Mucosa of stomach (tissue), 1 donor: Measurements from ENCODE around the gene SAXO1.

Experiments used
- H3K27me3 ChIP-seq: one replicate; pipeline ENCODE4 v1.7.0; 2013; ENCODE audit warnings: mild to moderate bottlenecking, low read length; ENCODE audit not compliant: control insufficient read depth, insufficient read depth
- H3K36me3 ChIP-seq: one replicate; pipeline ENCODE4 v1.7.0; 2013; ENCODE audit warnings: low read length; ENCODE audit not compliant: control insufficient read depth, insufficient read depth
- H3K4me1 ChIP-seq: one replicate; pipeline ENCODE4 v1.7.0; 2013; ENCODE audit warnings: mild to moderate bottlenecking, low read length; ENCODE audit not compliant: control insufficient read depth, insufficient read depth
- H3K4me3 ChIP-seq: one replicate; pipeline ENCODE4 v1.7.0; 2013; ENCODE audit warnings: low read length
- H3K9ac ChIP-seq: one replicate; pipeline ENCODE4 v1.7.0; 2013; ENCODE audit warnings: mild to moderate bottlenecking, low read length, moderate library complexity
- H3K9me3 ChIP-seq: one replicate; pipeline ENCODE4 v1.7.0; 2013; ENCODE audit warnings: mild to moderate bottlenecking, low read length, moderate library complexity; ENCODE audit not compliant: control insufficient read depth
- donor health status: Pancreatic carcinoma.

Gene SAXO1

GRCh38 chr9:19033015-19033414 lies at the start of gene SAXO1:
Gene SAXO1, minus strand, starts transcription at chr9:19033209. Its CDS starts 301 bp downstream, at chr9:19032908.
- H3K36me3 ChIP-seq = no peaks in the 10 kb centered on the region
- no peaks in the 10 kb centered on the region for H3K9me3 ChIP-seq
- no peaks in the 10 kb centered on the region for H3K4me1 ChIP-seq
- no peak within 1 kb of the TSS for H3K4me3 ChIP-seq
- H3K27me3 ChIP-seq = no peaks in the 10 kb centered on the region
- H3K9ac ChIP-seq = no peak within 1 kb of the TSS

DNA sequence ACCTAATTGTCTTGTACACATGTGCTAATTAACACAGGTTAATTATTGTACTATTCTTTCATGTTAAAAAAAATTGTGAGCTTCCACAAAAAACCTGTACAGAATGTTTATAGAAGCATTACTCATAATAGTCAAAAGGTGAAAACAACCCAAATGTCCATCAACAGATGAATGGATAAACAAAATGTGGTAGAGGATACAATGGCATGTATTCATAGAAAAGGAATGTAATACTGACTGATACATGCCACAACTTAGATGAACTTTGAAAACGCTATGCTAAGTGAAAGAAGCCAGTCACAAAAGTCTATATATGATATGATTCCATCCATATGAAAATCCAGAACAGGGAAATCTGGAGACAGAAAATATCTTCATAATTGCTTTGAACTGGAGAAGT lies 41.8 kb upstream of the SAXO1 start:
- H3K4me3 ChIP-seq = no peak overlapping the region
- H3K9ac ChIP-seq = no peak overlapping the region
- H3K27me3 ChIP-seq = no peaks in the 10 kb centered on the region
- H3K4me1 ChIP-seq = no peaks in the 10 kb centered on the region
- no peaks in the 10 kb centered on the region for H3K9me3 ChIP-seq
- no peaks in the 10 kb centered on the region for H3K36me3 ChIP-seq

- no peaks in the 10 kb centered on the region for H3K36me3 ChIP-seq
- no peak overlapping the region for H3K9ac ChIP-seq
- H3K27me3 ChIP-seq = no peaks in the 10 kb centered on the region
- H3K4me3 ChIP-seq = no peak overlapping the region
- no peaks in the 10 kb centered on the region for H3K4me1 ChIP-seq
- no peaks in the 10 kb centered on the region for H3K9me3 ChIP-seq
Observed at GRCh38 chr9:19074229-19074628, 41.2 kb upstream of the SAXO1 start.

GRCh38 chr9:19057033-19057432 lies 24.0 kb upstream of the SAXO1 start:
- Histone ChIP-seq H3K4me1 (no peaks in the 10 kb centered on the region), H3K9ac (no peak overlapping the region), H3K27me3 (no peaks in the 10 kb centered on the region), H3K36me3 (no peaks in the 10 kb centered on the region), H3K4me3 (no peak overlapping the region), H3K9me3 (no peaks in the 10 kb centered on the region)

- Histone ChIP-seq H3K4me3 (peak overlapping the region; percentile 58), H3K9ac (peak overlapping the region; percentile 89), H3K36me3 (no peaks in the 10 kb centered on the region), H3K4me1 (peaks cover 25% of the 10 kb centered on the region), H3K9me3 (no peaks in the 10 kb centered on the region), H3K27me3 (no peaks in the 10 kb centered on the region)
Observed at GRCh38 chr9:19050637-19051591, 17.9 kb upstream of the SAXO1 start.

DNA sequence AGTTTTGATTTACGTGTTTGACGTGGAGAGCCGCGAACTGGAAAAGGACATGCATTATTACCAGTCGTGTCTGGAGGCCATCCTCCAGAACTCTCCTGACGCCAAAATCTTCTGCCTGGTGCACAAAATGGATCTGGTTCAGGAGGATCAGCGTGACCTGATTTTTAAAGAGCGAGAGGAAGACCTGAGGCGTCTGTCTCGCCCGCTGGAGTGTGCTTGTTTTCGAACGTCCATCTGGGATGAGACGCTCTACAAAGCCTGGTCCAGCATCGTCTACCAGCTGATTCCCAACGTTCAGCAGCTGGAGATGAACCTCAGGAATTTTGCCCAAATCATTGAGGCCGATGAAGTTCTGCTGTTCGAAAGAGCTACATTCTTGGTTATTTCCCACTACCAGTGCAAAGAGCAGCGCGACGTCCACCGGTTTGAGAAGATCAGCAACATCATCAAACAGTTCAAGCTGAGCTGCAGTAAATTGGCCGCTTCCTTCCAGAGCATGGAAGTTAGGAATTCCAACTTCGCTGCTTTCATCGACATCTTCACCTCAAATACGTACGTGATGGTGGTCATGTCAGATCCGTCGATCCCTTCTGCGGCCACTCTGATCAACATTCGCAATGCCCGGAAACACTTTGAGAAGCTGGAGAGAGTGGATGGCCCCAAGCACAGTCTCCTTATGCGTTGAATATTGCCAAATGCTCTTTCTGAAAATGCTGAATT lies 17.1 kb upstream of the SAXO1 start:
- H3K4me1 ChIP-seq = peaks cover 25% of the 10 kb centered on the region
- peak overlapping the region; percentile 58 for H3K4me3 ChIP-seq
- H3K36me3 ChIP-seq = no peaks in the 10 kb centered on the region
- no peaks in the 10 kb centered on the region for H3K9me3 ChIP-seq
- peak overlapping the region; percentile 89 for H3K9ac ChIP-seq
- no peaks in the 10 kb centered on the region for H3K27me3 ChIP-seq

GRCh38 chr9:19048966-19049916 lies 16.2 kb upstream of the SAXO1 start, which contains the start of gene RRAGA:
Gene RRAGA, plus strand, starts transcription at chr9:19049427. Its CDS starts 233 bp downstream, at chr9:19049660.
- Histone ChIP-seq H3K4me3 (peak within 1 kb of the TSS; percentile 58), H3K27me3 (no peaks in the 10 kb centered on the region), H3K36me3 (no peaks in the 10 kb centered on the region), H3K9me3 (no peaks in the 10 kb centered on the region), H3K9ac (peak within 1 kb of the TSS; percentile 89), H3K4me1 (peaks cover 25% of the 10 kb centered on the region)

DNA sequence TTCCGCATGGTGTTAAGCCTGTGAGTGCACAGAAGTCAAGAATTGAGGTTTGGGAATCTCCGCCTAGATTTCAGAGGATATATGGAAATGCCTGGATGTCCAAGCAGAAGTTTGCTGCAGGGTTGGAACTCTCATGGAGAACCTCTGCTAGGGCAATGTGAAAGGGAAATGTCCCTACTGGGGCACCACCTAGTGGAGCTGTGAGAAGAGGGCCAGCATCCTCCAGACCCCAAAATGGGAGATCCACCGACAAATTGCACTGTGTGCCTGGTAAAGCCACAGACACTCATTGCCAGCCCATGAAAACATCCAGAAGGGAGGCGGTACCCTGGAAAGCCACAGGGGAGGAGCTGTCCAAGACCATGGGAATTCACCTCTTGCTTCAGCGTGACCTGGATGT lies 3.6 kb upstream of the SAXO1 start:
- no peaks in the 10 kb centered on the region for H3K4me1 ChIP-seq
- H3K27me3 ChIP-seq = no peaks in the 10 kb centered on the region
- H3K4me3 ChIP-seq = no peak overlapping the region
- no peak overlapping the region for H3K9ac ChIP-seq
- H3K9me3 ChIP-seq = no peaks in the 10 kb centered on the region
- H3K36me3 ChIP-seq = no peaks in the 10 kb centered on the region

GRCh38 chr9:19032406-19032805 lies 603 bp downstream of the SAXO1 start:
- no peaks in the 10 kb centered on the region for H3K27me3 ChIP-seq
- H3K9me3 ChIP-seq = no peaks in the 10 kb centered on the region
- no peaks in the 10 kb centered on the region for H3K4me1 ChIP-seq
- no peak overlapping the region for H3K4me3 ChIP-seq
- no peaks in the 10 kb centered on the region for H3K36me3 ChIP-seq
- H3K9ac ChIP-seq = no peak overlapping the region

GRCh38 chr9:19030899-19031298 lies 2.1 kb downstream of the SAXO1 start:
- Histone ChIP-seq H3K9ac (no peak overlapping the region), H3K4me3 (no peak overlapping the region), H3K27me3 (no peaks in the 10 kb centered on the region), H3K9me3 (no peaks in the 10 kb centered on the region), H3K4me1 (no peaks in the 10 kb centered on the region), H3K36me3 (no peaks in the 10 kb centered on the region)

DNA sequence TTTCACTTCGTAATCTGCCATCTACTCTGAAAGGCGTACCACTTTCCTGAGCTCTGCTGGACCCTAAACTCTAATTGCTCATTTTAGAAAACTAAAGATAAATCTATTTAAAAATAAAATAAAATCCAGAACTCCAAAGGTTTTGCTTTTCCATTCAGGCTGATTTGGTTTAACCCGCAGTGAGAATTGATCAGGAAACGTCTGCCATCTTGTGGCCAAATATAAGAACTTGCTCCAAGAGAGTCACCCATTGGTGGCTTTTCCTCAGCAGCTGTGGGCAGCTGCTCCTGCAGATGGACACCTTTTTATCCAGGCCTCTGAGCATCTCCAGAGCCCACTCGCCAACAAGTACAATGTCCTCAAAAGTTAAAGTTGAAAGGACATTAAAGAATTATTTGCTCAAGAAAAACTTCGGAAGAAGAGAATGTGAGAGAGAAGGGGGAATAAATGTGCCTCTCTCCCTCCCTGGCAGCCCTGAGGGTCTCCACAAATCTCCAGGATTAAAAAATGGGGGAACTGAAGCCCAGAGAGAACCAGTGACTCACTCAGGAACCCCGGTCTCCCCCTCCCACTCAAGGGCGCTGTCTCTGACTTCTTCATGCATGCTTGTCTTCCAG lies 4.1 kb downstream of the SAXO1 start:
- Histone ChIP-seq H3K27me3 (no peaks in the 10 kb centered on the region), H3K9ac (no peak overlapping the region), H3K4me3 (no peak overlapping the region), H3K4me1 (no peaks in the 10 kb centered on the region), H3K9me3 (no peaks in the 10 kb centered on the region), H3K36me3 (no peaks in the 10 kb centered on the region)
